Large intestine (tissue), 3 donors: Measurements from ENCODE around the gene MT1B. TPM values are rescaled to one million over a fixed set of nuclear protein-coding genes. Genes with fewer than 3 reads are reported as not detected.
A peak's percentile ranks its signal among the peaks of the same experiment; 100 is the strongest.

Experiments used
- DNase-seq, 2 donors: peaks; one replicate each; pipeline versions ENCODE4 v3.0.0 to v3.0.0-alpha.2; 2013
- H3K27ac ChIP-seq: one replicate; pipeline ENCODE4 v1.5.1; 2013; ENCODE audit warnings: low read length
- H3K27me3 ChIP-seq: 2 replicates; pipeline ENCODE4 v1.6.1; 2013; ENCODE audit warnings: low read length; ENCODE audit not compliant: control insufficient read depth, insufficient read depth
- H3K36me3 ChIP-seq: 2 replicates; pipeline ENCODE4 v1.6.1; 2013; ENCODE audit warnings: low read length; ENCODE audit not compliant: control insufficient read depth, insufficient read depth
- H3K4me1 ChIP-seq: one replicate; pipeline ENCODE4 v1.6.1; 2013; ENCODE audit warnings: low read length; ENCODE audit not compliant: control insufficient read depth, insufficient read depth
- H3K4me3 ChIP-seq: one replicate; pipeline ENCODE4 v1.5.1; 2013; ENCODE audit warnings: low read length
- H3K9me3 ChIP-seq: one replicate; pipeline ENCODE4 v1.6.1; 2013; ENCODE audit warnings: mild to moderate bottlenecking, low read depth, low read length, moderate library complexity; ENCODE audit not compliant: control insufficient read depth
- WGBS: methylation state at CpG from one replicate; pipeline ENCODE4 v1.1.5; 2013; ENCODE audit warnings: low lambda C conversion rate; ENCODE audit not compliant: insufficient coverage; 5-methylcytosine and 5-hydroxymethylcytosine counted together
- polyA plus RNA-seq: library from polyadenylated mRNA; unstranded; fragments of 120-200 nt; gene quantifications from one replicate; pipeline ENCODE4 v1.2.1, GENCODE V29; 2013

The MT1B gene
- polyA plus RNA-seq, 1 donor, result not detected

GRCh38 chr16:56609463-56609921 lies 42.2 kb upstream of the MT1B start:
- Histone ChIP-seq H3K4me1 (peaks cover 28% of the 10 kb centered on the region), H3K36me3 (no peaks in the 10 kb centered on the region), H3K27me3 (no peaks in the 10 kb centered on the region), H3K4me3 (peak overlapping the region; percentile 80), H3K9me3 (no peaks in the 10 kb centered on the region), H3K27ac (peak overlapping the region; percentile 39)
- peak; percentile 87 to 91 for DNase-seq
- WGBS, result 0% methylated on average over 1 of the region's 6 CpGs

DNA sequence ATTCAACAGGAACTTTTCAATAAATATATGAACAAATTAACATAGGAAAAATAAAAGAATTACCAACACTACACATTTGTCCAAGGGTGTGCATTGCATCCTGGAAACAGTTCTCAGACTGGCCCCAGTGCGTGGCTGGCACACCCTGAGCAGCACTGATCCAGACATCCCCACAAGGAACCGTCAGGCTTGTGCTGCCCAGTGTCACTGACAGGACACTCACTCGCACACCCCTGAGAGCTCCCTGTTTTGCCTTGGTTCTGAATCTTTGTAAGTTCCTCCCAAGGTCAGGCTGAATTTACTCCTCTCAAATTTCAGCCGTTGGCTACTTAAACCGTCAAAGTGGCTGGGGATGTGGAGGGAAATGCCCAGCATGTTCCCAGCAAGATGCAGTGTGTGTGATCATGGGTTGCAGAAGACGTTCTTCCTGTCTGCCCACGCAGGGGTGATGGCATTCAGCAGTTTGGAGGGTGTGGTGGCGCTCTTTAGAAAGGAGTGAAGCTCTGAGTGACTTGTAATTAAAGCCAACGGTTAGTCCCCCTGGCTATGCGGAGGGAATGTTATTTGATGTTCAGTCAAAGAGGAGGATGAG lies 41.6 kb upstream of the MT1B start:
- no peaks in the 10 kb centered on the region for H3K36me3 ChIP-seq
- H3K27ac ChIP-seq, result peak overlapping the region; percentile 39
- H3K27me3 ChIP-seq, result no peaks in the 10 kb centered on the region
- DNase-seq, result peak in 1 of 2 donors; percentile 35
- H3K4me3 ChIP-seq, result peak overlapping the region; percentile 80
- peaks cover 28% of the 10 kb centered on the region for H3K4me1 ChIP-seq
- H3K9me3 ChIP-seq, result no peaks in the 10 kb centered on the region
- no CpG with 5 or more reads among the region's 10 CpGs for WGBS

- H3K36me3 ChIP-seq, result no peaks in the 10 kb centered on the region
- WGBS, result no CpG with 5 or more reads among the region's 2 CpGs
- no peak overlapping the region for H3K4me3 ChIP-seq
- no peaks in the 10 kb centered on the region for H3K27me3 ChIP-seq
- H3K27ac ChIP-seq, result peak overlapping the region; percentile 39
- H3K9me3 ChIP-seq, result no peaks in the 10 kb centered on the region
- DNase-seq, result peak in 1 of 2 donors; percentile 23
- H3K4me1 ChIP-seq, result peaks cover 28% of the 10 kb centered on the region
These were observed 41.0 kb upstream of the MT1B start for GRCh38 chr16:56610609-56611111.

GRCh38 chr16:56611281-56611833 lies 40.3 kb upstream of the MT1B start:
- Histone ChIP-seq H3K27me3 (no peaks in the 10 kb centered on the region), H3K9me3 (no peaks in the 10 kb centered on the region), H3K4me3 (no peak overlapping the region), H3K4me1 (peaks cover 28% of the 10 kb centered on the region), H3K36me3 (no peaks in the 10 kb centered on the region), H3K27ac (no peak overlapping the region)
- no CpG with 5 or more reads among the region's 2 CpGs for WGBS
- no peak for DNase-seq

GRCh38 chr16:56613706-56614105 lies 38.0 kb upstream of the MT1B start:
- H3K36me3 ChIP-seq, result no peaks in the 10 kb centered on the region
- H3K4me3 ChIP-seq, result no peak overlapping the region
- no peak overlapping the region for H3K27ac ChIP-seq

DNA sequence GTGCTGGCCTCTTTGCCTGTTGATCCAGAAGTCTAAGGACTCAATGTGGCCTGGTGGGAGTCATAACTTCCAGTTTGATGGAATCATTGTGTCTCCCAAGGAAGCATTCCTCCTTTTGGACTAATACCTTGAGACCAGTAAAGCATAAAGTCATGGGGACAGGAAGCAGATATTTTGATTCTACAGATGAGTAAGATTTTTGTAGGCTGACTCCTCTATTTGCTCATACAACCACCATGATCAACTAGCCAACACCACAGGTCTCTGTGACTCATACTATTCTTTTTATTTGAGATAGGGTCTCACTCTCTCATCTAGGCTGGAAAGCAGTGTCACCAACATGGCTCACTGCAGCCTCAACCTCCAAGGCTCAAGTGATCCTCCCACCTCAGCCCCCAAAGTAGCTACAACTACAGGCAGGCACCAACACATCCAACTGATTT lies 37.1 kb upstream of the MT1B start:
- DNase-seq, result no peak
- H3K27ac ChIP-seq, result no peak overlapping the region
- H3K4me3 ChIP-seq, result no peak overlapping the region
- H3K9me3 ChIP-seq, result no peaks in the 10 kb centered on the region
- H3K4me1 ChIP-seq, result peaks cover 5% of the 10 kb centered on the region
- H3K36me3 ChIP-seq, result no peaks in the 10 kb centered on the region
- H3K27me3 ChIP-seq, result peaks cover 22% of the 10 kb centered on the region

More at GRCh38 chr16:56613706-56614105, 38.0 kb upstream of the MT1B start:
- Histone ChIP-seq H3K27me3 (peaks cover 16% of the 10 kb centered on the region), H3K9me3 (no peaks in the 10 kb centered on the region), H3K4me1 (peaks cover 13% of the 10 kb centered on the region)
- DNase-seq, result no peak

GRCh38 chr16:56615353-56615752 lies 36.3 kb upstream of the MT1B start:
- DNase-seq, result no peak
- Histone ChIP-seq H3K4me1 (peaks cover 1% of the 10 kb centered on the region), H3K9me3 (no peaks in the 10 kb centered on the region), H3K4me3 (no peak overlapping the region), H3K36me3 (no peaks in the 10 kb centered on the region), H3K27me3 (peaks cover 22% of the 10 kb centered on the region), H3K27ac (no peak overlapping the region)
- 100% methylated on average over 1 of the region's 3 CpGs for WGBS

DNA sequence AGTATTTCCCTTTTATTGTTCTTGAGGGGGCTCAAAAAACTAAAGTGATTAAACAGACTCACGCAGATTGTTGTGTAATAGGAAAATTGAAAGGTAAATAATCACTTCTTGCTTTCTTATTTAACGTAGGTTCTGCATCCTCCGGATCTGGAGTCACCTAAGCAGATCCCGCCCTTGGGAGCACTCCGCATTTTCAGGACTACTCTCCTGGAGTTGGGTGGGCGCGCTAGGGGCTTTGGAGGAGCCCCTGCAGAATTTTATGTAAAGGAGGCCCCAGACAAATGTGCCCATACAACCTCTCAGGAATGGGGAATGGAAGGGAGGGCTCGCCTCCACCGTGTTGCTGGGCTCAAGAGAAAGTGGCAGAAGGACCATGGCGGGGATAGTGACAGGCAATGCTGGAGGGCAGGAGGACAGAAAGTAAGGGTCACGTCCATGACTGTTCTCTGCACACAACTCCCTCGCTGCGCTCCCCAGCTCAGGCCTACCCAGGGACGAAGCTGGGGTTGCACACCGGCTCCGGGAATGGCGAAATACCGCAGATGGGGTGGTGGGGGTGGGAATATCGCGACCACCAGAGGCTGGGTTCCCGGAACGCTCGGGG lies 35.0 kb upstream of the MT1B start:
- peaks cover 22% of the 10 kb centered on the region for H3K27me3 ChIP-seq
- H3K4me1 ChIP-seq, result peaks cover 3% of the 10 kb centered on the region
- no peaks in the 10 kb centered on the region for H3K36me3 ChIP-seq
- no peaks in the 10 kb centered on the region for H3K9me3 ChIP-seq
- H3K27ac ChIP-seq, result no peak overlapping the region
- H3K4me3 ChIP-seq, result peak overlapping the region; percentile 27
- DNase-seq, result no peak
- no CpG with 5 or more reads among the region's 23 CpGs for WGBS

DNA sequence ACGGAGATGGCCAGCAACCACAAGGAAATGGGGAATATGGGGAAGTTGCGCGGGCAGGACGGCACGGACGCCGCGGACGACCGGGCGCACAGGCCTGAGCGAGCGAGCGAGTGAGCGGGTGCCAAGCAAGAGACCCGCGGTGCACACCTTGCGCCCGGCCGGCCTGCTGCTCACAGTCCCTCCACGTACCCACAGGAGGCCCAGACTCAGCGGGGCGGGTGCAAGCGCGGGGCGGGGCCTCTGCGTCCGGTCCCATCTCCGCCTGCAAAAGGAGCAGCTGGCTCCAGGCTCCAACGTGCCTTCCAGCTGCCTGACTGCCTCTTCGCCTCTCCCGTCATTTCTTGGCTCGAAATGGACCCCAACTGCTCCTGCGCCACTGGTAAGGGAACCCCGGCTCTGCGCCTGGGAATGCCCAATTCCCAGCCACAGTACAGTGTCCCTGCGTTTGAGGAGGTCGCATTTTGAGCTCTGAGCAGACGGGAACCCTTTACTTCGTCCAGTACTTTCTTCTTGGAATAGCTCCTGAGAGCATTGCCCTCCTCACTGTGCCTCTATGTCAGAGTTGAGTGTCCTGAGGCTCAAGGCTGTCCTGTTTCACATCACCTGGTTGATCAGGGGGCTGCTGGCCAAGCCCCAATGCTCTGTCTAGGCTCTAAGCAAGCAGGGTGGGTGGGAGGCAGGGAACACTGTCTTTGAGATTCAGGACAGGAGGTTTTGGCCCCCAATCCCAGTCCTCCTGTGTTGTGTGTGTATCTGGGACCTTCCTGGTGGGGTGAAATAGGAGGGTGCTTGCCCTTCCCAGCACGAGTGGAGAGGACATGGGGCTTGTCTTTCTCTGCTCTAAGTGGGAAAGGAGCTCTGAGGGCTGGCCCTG lies 34.2 kb upstream of the MT1B start:
- peaks cover 3% of the 10 kb centered on the region for H3K4me1 ChIP-seq
- peaks cover 22% of the 10 kb centered on the region for H3K27me3 ChIP-seq
- no peaks in the 10 kb centered on the region for H3K9me3 ChIP-seq
- no peak overlapping the region for H3K27ac ChIP-seq
- peak overlapping the region; percentile 27 for H3K4me3 ChIP-seq
- peak; percentile 51 to 74 for DNase-seq
- no CpG with 5 or more reads among the region's 41 CpGs for WGBS
- H3K36me3 ChIP-seq, result no peaks in the 10 kb centered on the region

DNA sequence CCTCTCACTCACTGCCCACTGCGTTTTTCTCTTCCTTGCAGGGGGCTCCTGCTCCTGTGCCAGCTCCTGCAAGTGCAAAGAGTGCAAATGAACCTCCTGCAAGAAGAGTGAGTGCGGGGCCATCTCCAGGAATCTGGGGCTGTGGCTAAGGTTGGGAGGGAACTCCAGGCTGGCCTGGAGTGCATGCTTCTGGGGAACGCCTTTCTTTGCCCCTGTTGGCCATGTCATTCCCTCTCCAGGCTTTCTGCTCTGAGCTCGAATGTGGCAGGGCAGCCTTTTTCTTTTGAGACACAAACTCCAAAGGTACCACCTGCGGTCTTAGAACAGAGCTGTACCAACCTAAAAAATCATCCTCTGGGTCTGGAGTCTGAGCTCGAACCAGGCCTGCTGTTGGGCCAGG lies 33.5 kb upstream of the MT1B start:
- peaks cover 3% of the 10 kb centered on the region for H3K4me1 ChIP-seq
- no peak overlapping the region for H3K27ac ChIP-seq
- no peaks in the 10 kb centered on the region for H3K36me3 ChIP-seq
- H3K9me3 ChIP-seq, result no peaks in the 10 kb centered on the region
- H3K27me3 ChIP-seq, result peaks cover 22% of the 10 kb centered on the region
- no peak overlapping the region for H3K4me3 ChIP-seq
- DNase-seq, result no peak
- WGBS, result no CpG with 5 or more reads among the region's 6 CpGs
